LNCAP (cell line): ENCODE data around the gene RCAN2.
A peak's percentile ranks its signal among the peaks of the same experiment; 100 is the strongest.

Experiments
- TF ChIP-seq, protein P1 (sequence below): fragments of 450-650 bp; IDR thresholded peaks from 2 replicates; pipeline ENCODE4 v1.5.1; 2017; ENCODE audit warnings: mild to moderate bottlenecking

RCAN2 gene

DNA sequence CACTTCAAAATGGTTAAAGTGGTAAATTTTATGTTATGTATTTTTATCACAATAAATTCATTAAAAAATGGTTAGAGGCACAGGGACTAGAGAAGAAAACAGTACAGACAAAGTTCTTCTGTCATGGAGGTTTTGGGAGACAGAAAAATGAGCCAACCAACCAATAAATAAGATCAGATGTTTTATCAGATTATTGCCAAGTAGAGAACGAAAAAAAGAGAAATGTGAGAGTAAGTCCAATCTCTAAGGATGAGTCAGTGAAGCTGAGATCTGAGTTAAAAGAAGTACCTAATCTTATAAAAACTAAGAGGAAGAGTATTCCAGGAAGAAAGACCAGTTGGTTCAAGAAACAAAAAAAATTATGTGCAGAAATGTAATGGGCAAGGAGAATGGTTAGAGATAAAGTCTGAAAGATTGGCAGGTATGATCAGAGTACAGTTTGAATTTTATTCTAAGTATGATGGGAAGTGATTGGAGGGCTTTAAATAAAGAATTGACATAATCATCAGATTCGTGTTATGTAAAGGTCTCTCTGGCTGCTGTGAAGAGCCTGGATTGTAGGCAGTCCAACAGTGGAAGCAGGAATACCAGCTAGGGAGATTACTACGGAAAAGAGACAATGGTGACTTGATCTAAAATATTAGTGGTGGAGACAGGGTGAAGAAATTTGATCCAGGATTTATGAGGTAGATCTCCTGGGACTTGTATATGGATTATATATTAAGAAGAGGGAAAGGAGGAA lies 79.6 kb downstream of the RCAN2 start:
- TF ChIP-seq, protein P1, sequence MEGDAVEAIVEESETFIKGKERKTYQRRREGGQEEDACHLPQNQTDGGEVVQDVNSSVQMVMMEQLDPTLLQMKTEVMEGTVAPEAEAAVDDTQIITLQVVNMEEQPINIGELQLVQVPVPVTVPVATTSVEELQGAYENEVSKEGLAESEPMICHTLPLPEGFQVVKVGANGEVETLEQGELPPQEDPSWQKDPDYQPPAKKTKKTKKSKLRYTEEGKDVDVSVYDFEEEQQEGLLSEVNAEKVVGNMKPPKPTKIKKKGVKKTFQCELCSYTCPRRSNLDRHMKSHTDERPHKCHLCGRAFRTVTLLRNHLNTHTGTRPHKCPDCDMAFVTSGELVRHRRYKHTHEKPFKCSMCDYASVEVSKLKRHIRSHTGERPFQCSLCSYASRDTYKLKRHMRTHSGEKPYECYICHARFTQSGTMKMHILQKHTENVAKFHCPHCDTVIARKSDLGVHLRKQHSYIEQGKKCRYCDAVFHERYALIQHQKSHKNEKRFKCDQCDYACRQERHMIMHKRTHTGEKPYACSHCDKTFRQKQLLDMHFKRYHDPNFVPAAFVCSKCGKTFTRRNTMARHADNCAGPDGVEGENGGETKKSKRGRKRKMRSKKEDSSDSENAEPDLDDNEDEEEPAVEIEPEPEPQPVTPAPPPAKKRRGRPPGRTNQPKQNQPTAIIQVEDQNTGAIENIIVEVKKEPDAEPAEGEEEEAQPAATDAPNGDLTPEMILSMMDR, result no peak

DNA sequence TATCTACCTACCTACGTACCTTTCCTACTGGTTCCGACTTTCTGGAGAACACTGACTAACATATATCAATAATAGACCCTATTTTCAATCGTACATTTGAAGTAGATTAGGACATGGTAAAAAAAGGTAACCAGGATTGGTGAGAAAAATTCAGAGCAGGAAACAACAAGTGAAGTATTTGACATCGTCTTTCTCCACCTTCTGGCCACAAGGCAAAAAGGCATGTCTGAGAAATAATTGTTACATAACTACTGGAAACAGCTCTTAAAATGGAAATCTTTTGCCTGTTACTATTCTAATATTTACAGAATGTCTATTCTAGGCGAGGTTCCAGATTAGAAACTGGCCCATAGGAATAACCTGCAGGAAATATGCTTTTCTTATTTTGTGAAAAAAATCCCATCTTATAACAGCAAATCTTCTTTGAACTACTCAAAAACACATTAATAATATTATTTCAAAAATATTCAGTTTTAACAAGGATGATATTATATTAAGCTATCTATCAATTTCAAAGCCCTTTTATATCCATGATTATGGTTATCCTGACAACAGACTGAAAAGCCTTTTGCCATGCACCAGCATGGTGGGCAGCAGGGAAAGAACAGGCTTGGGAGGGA lies 80.8 kb downstream of the RCAN2 start:
- TF ChIP-seq, protein P1, result peak; percentile 70

DNA sequence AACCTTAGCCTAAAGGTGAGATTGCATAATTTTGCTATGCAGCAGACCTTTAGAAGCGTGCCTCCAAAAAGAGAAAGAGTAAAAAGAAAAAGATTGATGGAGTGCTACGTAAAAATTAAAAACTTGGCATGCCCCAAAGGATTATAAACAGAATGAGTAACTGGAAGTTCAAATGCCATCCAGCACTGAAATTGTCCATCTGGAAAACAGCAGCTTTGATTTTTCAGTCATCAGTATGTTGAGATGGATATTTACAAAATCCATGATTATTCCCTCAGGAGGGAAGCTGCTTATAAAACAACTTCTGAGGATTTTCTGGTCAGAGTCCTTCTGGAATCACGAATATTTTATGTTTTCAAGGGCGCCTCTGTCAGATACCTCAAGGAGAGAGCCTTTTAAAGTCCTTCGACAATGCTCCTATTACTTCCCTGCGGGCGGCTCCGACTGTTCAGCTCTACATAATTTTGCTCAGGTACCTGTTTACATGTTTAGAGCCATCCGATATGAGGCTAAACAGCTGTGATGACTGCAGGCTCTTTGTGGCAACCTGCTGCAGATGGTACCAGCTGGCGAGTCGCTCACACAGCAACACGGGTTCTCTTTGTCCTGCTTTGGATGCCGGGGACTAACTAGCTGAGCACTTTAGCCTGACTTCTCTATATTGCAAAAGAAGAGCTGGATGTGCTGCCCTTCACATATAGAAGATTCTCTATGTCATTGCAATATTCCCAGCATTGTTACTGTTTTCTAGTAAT lies 83.3 kb downstream of the RCAN2 start:
- TF ChIP-seq, protein P1, result no peak

DNA sequence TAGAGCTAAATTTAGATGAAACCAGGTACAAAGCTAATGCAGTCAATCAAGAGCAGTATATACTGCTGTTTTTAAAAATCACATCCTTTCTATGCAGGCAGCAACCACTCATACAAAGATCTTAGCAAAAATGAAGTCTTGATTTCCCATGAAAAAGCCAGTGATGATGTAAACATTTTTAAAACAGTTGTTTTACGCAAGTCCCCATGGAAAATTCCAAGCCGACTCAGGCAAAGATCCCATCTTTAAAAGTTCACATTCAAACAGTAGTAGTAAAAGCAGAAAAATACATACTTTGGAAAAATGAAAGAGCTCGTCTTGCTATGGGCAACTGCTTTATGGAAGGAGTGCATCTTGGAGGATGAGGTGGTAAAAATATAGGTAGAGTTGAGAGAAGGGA lies 84.0 kb downstream of the RCAN2 start:
- TF ChIP-seq, protein P1, result no peak

DNA sequence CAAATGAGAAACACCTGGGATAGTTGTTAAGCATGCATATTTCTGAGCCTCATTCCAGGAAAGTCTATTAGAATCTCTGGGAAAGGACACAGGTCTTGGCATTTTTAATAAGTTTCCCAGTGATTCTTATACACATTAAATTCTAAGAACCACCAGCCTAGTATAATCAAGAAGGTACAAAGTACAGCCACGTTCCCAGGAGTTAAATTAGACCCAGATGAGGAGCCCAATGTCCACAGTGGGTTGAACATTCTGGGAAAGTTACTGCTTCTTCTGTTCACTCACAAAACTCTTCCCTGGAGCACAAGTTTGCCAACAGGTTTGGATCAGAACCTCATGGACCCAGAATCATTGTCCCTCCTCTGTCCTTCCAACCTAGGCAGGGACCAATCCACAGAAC lies 90.4 kb downstream of the RCAN2 start:
- TF ChIP-seq, protein P1, result no peak

DNA sequence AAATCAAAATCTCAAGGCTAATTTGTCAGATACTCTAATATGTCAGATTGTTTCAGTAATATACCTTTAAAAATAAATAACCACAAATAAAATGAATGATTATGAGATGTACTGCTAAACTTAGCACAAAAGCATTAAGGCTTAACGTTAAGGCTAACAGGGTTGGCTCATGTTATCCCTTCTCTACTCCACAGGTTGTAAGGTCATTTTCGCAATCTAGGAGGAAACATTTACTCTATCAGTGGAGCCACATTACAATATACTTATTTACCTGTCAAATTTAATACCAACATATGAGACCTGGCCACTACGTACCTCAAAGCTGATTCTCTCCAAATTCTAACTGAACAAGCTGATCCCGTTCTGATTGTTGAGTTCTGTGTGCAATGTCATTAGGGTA lies 95.7 kb downstream of the RCAN2 start:
- TF ChIP-seq, protein P1, result no peak

DNA sequence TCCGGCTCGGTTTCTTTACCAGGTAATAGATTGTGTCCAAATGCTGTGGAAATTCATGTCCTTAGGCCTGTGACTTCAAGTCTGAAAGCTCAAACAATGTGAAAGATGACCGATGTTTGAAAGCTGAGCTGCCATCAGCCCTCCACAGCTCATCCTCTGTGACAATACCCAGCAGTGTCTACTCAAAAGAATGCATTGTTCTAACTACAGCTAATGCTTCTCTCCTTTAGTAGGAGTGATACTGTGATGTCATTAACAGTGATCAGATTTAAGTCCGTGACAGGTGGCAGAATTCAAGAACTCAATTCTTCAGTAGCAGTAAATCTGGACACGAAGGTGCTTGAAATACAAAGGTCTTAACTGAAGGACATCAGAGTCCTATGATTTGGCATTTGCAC lies 97.3 kb downstream of the RCAN2 start:
- TF ChIP-seq, protein P1, result no peak
